HG03378 (cell line): Measurements from ENCODE around the gene CTDSPL.
"Not testable (repeated sequence)": the region's sequence is repeated elsewhere in the genome, so short reads cannot be mapped to it uniquely, and the experiment has no call there.

Source experiments
- ATAC-seq: cut with Tn5 transposase; IDR thresholded peaks from one replicate; pipeline ENCODE4 v1.9.1; 2021; ENCODE audit warnings: mild to moderate bottlenecking, moderate library complexity; ENCODE audit not compliant: unreplicated experiment

The CTDSPL gene

DNA sequence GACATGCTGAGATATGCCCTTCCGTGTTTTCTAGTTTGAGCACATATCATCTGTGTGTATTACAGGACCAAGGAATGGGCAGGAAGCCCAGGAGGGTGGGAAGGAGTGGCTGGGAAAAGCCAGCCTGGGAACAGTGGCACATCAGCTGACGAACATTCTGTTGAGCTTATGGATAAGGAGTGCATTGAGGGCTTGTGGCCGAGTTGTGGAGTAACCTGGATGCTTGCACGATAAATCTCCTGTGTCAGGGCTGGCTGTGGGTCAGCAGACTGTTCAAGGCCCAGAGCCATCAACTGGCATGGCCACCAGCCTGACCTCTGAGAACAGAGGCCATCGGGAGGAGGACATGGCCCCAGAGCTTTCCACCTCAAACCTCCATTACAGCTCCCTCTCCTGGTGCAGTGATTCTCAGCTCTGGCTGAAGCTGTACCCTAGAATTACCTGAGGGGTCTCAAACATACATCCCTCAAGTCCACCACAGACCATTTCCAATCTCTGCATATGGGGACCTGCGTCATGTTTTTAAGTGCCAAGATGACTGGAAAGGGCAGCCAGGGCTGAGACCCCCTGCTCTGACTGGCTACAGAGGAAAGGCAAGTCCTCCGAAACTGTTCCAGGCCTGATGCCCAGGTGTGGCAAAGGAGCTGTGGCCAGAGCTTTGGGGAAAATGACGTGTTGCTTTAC lies 124.1 kb downstream of the CTDSPL start:
- no peak for ATAC-seq

DNA sequence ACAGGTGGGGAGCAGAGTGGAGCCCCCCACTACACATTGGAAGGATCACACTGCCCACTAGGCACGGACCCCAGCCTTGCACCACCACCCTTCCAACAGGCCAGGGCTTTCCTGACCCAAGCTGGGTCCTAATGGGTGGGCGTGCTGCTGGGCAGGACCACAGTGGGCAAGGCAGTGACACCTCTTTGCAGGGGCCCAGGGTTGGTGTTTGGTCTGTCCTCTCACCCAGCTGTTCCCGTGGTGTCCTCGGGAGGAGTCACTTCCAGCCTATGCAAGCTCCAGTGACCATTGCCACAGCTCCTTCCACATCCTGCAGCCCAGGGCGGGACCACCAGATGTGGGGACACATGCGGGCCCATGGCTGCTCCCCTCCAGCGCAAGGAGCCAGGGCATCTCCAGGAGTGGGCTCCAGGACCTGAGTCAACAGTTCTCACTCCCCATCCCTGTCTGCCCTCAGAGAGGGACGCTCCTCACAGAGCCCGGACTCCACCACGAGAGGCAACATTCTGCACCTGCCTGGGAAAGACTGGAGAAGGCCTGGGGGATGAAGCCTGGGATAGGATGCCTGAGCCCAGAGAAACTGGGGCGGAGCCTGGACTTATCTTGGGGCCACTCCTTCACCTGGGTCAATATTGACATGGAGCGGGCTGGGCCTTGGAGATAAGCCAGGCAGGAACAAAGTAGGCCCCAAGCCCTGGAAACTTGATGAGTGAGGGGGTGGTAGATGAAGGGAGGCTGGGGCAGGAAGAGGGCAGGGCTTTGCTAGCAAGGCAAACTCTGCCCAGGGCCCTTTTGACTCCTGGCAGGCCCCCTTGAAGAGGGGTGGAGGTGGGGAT lies 125.0 kb downstream of the CTDSPL start:
- no peak for ATAC-seq

DNA sequence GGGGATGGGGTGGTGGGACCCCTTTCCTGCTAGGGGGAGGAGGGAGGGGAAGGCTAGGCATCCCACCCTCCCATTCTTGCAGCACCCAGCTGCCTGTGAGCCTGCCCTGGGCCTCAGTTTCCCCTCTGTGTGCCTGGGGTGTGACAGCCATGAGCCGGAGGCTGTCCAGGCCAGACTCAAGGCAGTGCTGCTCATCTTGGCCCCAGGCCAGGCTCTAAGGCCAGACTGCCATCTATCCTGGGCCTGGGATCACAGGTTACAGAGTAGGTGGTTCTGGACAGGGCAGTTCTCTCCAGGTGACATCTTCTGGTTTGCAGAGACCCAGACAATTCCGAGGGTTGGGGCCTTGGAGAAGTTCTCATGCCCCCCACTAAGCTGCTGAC lies 125.6 kb downstream of the CTDSPL start:
- no peak for ATAC-seq

DNA sequence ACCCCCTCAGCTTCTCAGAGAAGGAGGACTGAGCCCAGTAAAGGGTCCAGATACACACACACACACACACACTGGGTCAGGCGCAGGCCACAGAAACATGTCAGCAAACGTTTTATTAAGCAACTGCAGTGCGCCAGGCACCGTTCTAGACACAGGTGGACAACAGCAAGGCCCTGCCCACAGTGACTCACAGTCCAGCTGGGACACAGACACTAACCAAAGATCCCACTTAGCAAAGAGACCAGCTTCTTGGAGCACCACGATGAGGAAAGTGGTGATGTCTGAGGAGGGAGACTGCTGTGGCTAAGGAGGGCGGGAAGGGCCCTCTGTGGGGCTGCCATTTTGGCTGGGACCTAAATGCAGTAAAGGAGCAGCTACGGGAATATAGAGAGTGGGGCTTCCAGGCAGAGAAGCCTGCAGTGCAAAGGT lies 126.1 kb downstream of the CTDSPL start:
- no peak for ATAC-seq

DNA sequence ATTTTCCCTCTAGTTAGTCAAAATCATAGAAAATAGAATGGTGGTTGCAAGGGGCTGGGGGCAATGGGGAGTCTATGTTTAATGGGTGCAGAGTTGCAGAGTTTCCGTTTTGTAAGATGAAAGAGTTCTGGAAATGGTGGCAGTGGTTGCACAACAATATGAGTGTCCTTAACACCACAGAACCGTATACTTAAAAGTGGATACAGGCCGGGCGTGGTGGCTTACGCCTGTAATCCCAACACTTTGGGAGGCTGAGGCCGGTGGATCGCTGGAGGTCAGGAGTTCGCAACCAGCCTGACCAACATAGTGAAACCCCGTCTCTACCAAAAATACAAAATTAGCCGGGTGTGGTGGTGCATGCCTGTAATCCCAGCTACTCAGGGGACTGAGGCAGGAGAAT lies 126.7 kb downstream of the CTDSPL start:
- ATAC-seq: not testable (repeated sequence)

DNA sequence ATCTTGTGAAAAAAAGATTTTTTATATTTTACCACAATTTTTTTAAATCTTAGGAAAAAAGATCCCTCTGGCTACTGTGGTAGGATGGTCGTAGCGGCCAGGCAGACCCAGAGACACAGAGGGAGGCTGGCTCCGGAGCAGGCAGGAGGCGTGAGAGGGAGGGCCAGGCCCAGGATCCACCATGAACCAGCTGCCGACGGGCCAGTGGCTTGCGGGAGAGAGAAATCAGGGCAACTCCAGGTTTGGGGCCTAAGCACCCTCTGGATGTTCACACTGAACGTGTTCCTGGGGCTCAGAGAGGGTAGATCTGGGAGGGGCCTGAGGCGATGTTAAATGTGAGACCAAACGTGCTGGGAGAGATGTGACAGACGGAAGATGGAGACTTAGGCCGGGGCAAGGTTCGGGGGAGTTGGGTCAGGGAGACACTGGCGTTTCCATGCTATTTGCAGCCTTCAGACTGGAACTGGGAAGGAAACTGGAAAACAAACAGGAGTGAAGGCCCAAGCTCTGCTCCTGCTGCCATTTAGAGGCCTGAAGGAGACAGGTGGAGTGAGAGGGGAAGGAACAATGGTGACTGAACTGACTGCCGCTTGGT lies 127.3 kb downstream of the CTDSPL start:
- no peak for ATAC-seq

DNA sequence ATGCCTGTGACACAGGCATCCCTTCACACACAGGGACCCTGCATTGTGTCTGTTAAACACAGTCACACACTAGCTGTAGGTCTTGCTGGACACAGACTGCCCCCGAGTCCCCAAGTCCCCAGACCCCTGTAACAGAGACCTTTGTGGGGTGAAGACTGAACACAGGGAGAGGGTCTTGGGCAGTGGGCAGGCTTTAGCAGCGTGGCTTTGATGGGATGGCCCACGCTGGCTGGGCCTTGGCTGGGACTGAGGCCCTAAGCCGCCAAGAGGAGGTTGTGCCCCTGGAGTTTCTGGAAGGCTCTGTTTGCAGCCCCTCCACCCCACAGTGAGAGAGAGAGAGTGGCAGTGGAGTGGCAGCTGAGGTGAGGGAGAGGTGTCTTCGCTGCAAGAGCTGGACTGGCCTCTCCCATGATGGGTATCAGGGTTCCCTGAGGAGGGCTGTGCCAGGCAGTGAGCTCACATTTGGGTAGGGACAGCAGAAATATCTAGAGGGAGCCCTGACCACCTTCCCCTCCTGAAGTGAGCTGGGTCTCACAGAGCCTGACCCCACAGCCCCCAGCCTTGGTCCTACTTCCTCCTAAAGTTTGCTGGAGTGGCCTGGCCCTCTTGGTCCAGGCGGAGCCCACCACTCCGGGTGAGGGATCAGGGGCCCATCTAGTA lies 128.3 kb downstream of the CTDSPL start:
- no peak for ATAC-seq

DNA sequence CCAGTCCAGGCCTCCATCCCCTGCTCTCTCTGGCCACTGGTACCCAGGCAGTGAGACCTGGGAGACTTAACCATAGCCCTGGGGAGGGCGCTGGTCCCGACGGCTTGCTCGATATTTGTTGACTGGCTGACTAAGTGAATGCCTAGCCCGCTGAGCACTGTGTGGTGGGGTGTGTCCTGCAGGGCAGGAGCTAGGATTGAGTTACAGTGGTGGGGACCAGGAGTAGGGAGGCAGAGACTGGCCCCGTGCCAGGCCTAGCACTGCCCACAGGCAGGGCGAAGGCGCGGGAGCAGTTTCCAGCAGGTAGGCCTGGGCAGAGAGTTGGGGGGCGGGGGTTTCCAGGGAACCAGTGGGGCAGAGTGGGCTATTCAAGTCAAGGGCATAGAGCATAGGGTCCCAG lies 128.8 kb downstream of the CTDSPL start, which contains the start of gene VILL:
VILL (plus strand) TSS at position 260 of the 400 bp plus-strand sequence. CDS start 2,887 bp downstream, outside the sequence.
- no peak for ATAC-seq

DNA sequence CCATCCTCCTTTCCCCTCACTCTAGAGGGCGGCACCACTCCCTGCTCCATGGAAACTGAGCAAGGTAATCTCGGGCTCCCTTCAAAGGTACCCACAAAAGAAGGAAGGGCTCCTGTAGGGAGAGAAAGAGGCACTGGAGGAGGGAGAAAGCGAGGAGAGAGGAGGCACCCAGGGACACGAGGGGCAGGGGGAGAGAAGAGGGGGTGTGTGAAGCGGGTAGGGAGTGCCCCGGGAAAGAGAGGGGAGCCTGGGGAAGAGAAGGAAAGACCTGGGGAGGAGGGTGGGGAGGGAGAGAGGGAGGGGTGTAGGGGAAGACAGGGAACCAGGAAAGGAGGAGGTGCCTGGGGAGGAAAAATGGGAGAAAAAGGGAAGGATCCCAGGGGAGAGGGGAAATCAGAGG lies 129.4 kb downstream of the CTDSPL start:
- no peak for ATAC-seq

DNA sequence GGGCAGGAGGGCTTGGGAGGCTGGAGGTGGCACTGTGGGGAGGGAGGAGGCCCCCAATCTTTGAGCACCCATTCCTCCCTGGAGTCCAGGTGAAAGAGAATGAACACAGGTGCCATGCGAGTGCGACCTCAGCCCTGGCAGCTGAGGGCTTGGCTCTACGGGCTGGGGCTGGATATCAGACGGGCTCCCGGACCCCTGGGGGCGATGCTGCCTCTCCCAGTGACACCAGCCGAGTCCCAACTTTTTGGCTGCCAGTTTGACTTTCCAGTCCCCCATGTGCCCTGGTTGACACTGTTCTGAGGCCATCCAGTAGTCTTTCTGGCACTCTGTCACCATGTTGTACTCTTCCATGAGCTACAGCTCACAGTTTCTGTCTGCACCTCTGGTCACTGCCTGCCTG lies 130.1 kb downstream of the CTDSPL start:
- ATAC-seq: no peak

DNA sequence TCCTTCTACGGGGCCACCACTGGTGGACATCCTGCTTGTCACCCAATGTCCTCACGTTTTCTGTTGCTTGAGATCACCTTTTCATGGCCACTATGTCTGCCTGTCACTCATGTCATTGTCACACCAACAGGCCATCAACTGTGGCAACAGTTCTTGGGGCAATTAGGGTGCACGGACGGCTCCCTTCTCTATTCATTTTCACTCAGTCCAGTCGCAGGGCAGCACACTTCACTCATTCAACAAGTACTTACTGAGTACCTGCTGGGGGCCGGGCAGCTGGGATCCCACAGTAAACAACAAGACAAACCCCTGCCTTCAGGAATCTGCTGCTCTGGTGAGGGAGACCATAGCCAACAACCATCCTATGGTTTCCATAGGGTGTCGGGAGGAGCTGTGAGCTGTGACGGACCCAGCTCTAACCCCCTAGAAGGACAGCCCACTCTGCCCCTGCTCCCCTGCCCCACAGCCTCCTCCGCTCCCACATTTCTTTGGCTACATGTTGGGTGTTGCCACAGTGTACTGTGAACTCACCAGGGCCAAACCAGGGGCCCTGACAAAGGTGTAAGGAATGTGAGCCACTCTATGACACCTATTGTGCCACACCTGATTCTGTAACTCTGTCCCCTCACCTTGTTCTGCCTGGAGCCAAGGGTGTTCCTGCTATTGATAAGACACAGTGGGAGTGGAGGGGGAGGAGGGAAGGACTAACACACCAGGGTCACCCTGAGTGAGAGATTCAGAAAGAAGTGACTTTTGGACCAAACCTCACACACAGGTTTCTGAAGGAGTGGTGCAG lies 130.8 kb downstream of the CTDSPL start:
- no peak for ATAC-seq

DNA sequence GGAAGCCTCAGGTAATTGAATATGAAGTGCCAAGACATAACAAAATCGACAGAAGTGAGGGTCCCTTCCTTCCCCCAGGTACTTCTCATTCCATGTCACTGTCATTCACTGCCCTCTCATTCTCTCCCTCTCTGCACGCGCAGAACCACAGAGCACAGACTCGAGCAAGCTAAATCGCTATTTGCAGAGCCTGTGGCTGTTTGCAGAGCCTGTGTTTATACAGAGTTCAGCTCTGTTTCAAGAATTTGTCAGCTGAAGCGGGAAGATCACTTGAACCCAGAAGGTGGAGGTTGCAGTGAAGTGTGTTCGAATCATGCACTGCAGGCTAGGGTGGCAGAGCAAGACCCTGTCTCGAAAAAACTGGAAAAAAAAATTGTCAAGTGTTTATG lies 131.4 kb downstream of the CTDSPL start:
- ATAC-seq: no peak

DNA sequence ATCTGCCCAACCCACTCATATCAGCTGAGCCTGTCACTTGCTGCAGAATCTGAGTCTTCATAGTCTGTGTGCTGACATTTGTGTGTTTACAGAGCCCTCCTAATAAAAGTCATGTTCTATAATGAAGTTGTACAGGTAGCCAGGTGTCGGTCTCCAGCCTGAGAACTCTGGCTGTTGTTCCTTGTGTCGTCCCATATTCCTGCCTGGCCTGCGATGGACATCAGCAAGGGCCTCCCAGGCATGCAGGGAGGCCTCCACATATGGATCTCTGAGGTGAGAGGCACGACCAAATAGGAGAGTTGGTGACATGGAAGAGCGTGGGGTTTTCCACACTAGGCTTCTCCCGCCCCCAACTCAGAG lies 131.8 kb downstream of the CTDSPL start:
- no peak for ATAC-seq

DNA sequence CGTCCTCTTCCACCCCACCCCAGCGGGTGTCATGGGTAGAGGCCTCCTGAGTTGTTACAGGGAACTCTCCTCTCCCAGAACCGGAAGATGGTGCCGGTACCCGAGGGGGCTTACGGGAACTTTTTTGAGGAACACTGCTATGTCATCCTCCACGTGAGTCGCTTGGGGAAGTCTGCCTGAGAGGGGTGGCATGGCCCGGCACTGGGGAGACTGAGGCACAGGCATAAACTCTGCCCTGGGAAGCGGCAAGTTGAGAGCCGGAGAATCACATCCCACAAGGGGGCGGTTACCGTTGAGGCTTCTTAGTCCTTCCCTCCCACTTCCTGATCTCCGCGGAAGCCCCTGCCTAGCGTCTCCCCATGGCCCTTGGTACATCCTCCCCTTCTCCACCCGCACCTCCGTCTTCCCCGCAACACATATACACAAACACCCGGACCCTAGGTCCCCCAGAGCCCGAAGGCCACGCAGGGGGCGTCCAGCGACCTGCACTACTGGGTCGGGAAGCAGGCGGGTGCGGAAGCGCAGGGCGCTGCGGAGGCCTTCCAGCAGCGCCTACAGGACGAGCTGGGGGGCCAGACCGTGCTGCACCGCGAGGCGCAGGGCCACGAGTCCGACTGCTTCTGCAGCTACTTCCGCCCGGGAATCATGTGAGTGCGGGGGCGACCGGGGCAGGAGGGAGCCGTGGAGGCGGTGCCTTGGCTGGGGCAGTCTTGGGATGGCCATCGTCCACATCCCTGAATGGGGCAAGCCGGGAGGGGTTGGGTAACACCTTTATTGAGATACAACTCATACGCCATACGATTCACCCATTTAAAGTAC lies 132.3 kb downstream of the CTDSPL start:
- ATAC-seq: peak; percentile 50

DNA sequence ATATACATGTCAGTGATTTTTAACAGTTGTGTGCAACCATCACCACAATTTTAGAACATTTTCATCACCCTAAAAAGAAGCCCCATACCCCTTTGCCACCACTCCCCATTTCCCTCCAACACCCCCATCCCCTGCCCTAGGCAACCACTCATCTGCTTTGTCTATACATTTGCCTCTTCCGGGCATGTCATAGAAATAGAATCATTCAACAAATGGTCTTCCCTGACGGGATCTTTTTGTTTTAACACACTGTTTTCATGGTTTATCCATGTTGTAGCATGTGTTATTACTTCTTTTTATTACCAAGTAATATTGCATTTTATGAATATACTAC lies 132.9 kb downstream of the CTDSPL start:
- no peak for ATAC-seq

DNA sequence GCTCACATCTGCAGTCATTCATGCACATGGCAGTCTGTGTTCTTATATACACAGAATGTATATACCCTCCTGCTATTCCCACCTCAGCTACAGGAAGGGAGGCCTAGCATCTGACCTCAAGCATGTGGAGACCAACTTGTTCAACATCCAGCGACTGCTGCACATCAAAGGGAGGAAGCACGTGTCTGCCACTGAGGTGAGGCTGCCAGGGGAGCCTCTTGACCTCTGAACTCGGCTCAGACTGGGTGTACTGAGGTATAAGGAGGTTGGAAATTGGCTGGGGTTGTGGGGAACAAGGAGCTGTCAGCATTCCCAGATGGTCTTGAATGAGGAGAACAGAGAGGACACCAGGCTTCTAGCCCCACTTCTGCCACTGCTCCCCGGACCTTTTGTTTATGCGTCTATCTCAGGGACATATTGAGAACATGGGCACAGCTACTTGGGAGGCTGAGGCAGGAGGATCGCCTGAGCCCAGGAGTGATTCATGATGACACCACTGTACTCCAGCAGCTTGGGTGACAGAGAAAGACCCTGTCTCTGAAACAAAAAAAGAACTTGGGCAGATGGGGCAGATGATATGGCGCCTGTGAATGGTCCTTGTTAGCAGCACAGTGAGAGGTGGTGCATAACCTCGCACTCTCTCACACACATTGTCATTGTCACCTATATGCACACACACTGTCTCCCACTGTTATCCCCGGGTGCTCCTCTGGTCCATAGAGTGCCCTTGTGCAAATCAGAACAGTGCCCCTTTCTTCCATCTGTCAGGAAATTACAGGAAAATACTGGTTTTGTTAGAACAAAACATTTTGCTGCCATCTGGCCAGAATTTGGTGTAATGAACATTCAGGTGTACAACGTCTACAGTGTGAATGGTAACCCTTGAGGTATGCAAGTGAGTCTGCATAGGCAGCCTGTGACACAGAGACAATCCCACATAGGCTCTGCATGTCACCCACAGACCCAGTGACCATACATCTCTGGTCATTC lies 134.3 kb downstream of the CTDSPL start:
- ATAC-seq: no peak

DNA sequence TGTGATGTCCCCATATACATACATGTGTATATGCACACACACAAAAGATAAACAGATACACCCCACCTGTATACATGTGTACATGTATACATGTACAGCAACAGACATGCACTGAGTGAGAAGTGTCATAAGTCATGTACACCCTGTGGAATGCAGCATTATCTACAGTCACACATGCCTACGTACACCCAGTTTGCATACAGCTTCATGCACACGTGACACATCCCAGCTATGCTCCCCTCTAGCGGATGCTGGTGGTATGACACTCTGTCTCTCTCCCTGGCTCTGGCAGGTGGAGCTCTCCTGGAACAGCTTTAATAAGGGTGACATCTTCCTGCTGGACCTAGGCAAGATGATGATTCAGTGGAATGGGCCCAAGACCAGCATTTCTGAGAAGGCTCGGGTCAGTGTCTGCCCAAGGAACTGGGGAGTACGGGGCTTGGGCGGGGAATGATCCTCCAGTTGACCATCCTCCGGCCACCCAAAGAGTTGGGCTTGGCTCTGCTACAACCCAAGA lies 135.2 kb downstream of the CTDSPL start:
- peak; percentile 75 for ATAC-seq

DNA sequence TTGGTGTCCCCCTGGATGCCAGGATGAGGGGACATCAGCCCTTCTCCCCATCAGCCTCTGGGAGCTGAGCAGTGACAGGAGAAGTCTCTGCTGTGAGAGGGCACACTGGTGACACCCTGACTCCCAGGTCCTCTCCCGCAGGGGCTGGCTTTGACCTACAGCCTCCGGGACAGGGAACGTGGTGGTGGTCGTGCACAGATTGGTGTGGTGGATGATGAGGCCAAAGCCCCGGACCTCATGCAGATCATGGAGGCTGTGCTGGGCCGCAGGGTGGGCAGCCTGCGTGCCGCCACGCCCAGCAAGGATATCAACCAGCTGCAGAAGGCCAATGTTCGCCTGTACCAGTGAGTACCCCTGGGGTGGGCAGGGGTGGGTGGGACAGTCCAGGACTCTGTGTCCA lies 135.7 kb downstream of the CTDSPL start:
- ATAC-seq: no peak
